H9 (cell line): Measurements from ENCODE around the gene SLC9B1. TPM values are rescaled to one million over a fixed set of nuclear protein-coding genes. Genes with fewer than 3 reads are reported as not detected.
"Not testable (repeated sequence)": the region's sequence is repeated elsewhere in the genome, so short reads cannot be mapped to it uniquely, and the experiment has no call there.

Experiments
- DNase-seq: peaks from one replicate; pipeline ENCODE4 v3.0.0-alpha.2; 2017
- H2AFZ ChIP-seq: one replicate; pipeline ENCODE4 v1.6.1; 2013; ENCODE audit warnings: mild to moderate bottlenecking, low read length, control low read depth, moderate library complexity
- H2AK5ac ChIP-seq: 2 replicates; pipeline ENCODE4 v1.6.1; 2013; ENCODE audit warnings: low read length, control low read depth, mixed read lengths; ENCODE audit not compliant: insufficient read length
- H2BK120ac ChIP-seq: one replicate; pipeline ENCODE4 v1.6.1; 2013; ENCODE audit warnings: low read depth, mild to moderate bottlenecking, low read length, control low read depth, inconsistent platforms; ENCODE audit not compliant: poor library complexity, severe bottlenecking
- H2BK12ac ChIP-seq: 2 replicates; pipeline ENCODE4 v1.6.1; 2013; ENCODE audit warnings: low read length, control low read depth, mixed read lengths, low read depth; ENCODE audit not compliant: insufficient read length
- H2BK15ac ChIP-seq: 2 replicates; pipeline ENCODE4 v1.6.1; 2013; ENCODE audit warnings: low read depth, low read length, control low read depth
- H2BK20ac ChIP-seq: one replicate; pipeline ENCODE4 v1.6.1; 2013; ENCODE audit warnings: low read depth, mild to moderate bottlenecking, low read length, control low read depth, inconsistent platforms; ENCODE audit not compliant: poor library complexity, severe bottlenecking
- H2BK5ac ChIP-seq: 2 replicates; pipeline ENCODE4 v1.6.1; 2013; ENCODE audit warnings: low read length, control low read depth, mixed read lengths; ENCODE audit not compliant: insufficient read length
- H3K14ac ChIP-seq: 2 replicates; pipeline ENCODE4 v1.6.1; 2013; ENCODE audit warnings: low read length, control low read depth; ENCODE audit not compliant: insufficient read depth
- H3K18ac ChIP-seq: 2 replicates; pipeline ENCODE4 v1.6.1; 2013; ENCODE audit warnings: low read depth, mild to moderate bottlenecking, mixed read lengths, low read length, control low read depth; ENCODE audit not compliant: insufficient read length
- H3K23ac ChIP-seq: 2 replicates; pipeline ENCODE4 v1.6.1; 2013; ENCODE audit warnings: low read length, control low read depth, mixed read lengths, low read depth; ENCODE audit not compliant: insufficient read length
- H3K23me2 ChIP-seq: 2 replicates; pipeline ENCODE4 v1.6.1; 2013; ENCODE audit warnings: low read depth, mild to moderate bottlenecking, mixed read lengths, low read length, control low read depth; ENCODE audit not compliant: insufficient read length, poor library complexity, severe bottlenecking
- H3K27ac ChIP-seq: 2 replicates; pipeline ENCODE4 v1.5.1; 2013; ENCODE audit warnings: low read length, control low read depth, mixed read lengths, low read depth; ENCODE audit not compliant: insufficient read length
- H3K27me3 ChIP-seq: 2 replicates; pipeline ENCODE4 v1.6.1; 2013; ENCODE audit warnings: low read length, control low read depth, inconsistent platforms; ENCODE audit not compliant: insufficient read depth
- H3K4ac ChIP-seq: 2 replicates; pipeline ENCODE4 v1.6.1; 2013; ENCODE audit warnings: low read depth, mild to moderate bottlenecking, control low read depth, inconsistent platforms, low read length, moderate library complexity
- H3K4me1 ChIP-seq: 2 replicates; pipeline ENCODE4 v1.6.1; 2013; ENCODE audit warnings: low read length, control low read depth, inconsistent platforms; ENCODE audit not compliant: insufficient read depth
- H3K4me2 ChIP-seq: 2 replicates; pipeline ENCODE4 v1.6.1; 2013; ENCODE audit warnings: low read length, control low read depth, mixed read lengths; ENCODE audit not compliant: insufficient read length, insufficient read depth
- H3K56ac ChIP-seq: 2 replicates; pipeline ENCODE4 v1.6.1; 2013; ENCODE audit warnings: low read depth, mild to moderate bottlenecking, mixed read lengths, low read length, control low read depth; ENCODE audit not compliant: insufficient read length
- H3K79me1 ChIP-seq: 2 replicates; pipeline ENCODE4 v1.6.1; 2013; ENCODE audit warnings: low read depth, mild to moderate bottlenecking, moderate library complexity, low read length, control low read depth, inconsistent platforms; ENCODE audit not compliant: insufficient read depth, poor library complexity, severe bottlenecking
- H3K79me2 ChIP-seq: 2 replicates; pipeline ENCODE4 v1.6.1; 2013; ENCODE audit warnings: low read length, control low read depth, inconsistent platforms; ENCODE audit not compliant: insufficient read depth
- H3K9ac ChIP-seq: 2 replicates; pipeline ENCODE4 v1.6.1; 2013; ENCODE audit warnings: low read length, control low read depth, mixed read lengths; ENCODE audit not compliant: insufficient read length; ENCODE audit errors: extremely low read depth
- H3K9me3 ChIP-seq: one replicate; pipeline ENCODE4 v1.6.1; 2013; ENCODE audit warnings: low read depth, low read length, inconsistent platforms; ENCODE audit not compliant: control insufficient read depth
- H3T11ph ChIP-seq: one replicate; pipeline ENCODE4 v1.6.1; 2013; ENCODE audit warnings: mild to moderate bottlenecking, low read length, control low read depth, inconsistent platforms
- H4K20me1 ChIP-seq: one replicate; pipeline ENCODE4 v1.6.1; 2013; ENCODE audit not compliant: control insufficient read depth, insufficient read length, insufficient read depth
- H4K5ac ChIP-seq: 2 replicates; pipeline ENCODE4 v1.6.1; 2013; ENCODE audit warnings: low read depth, mild to moderate bottlenecking, mixed read lengths, low read length, control low read depth; ENCODE audit not compliant: insufficient read length
- H4K8ac ChIP-seq: replicated peaks from 2 replicates; pipeline ENCODE4 v1.6.1; 2013; ENCODE audit warnings: low read length, control low read depth, mixed read lengths, low read depth; ENCODE audit not compliant: insufficient read length
- H4K91ac ChIP-seq: 2 replicates; pipeline ENCODE4 v1.6.1; 2013; ENCODE audit warnings: low read depth, mild to moderate bottlenecking, moderate library complexity, mixed read lengths, low read length, control low read depth; ENCODE audit not compliant: insufficient read length
- H3K27ac Mint-ChIP-seq, 3 experiments: 2 replicates in 2 of 3; 3 replicates in 1 of 3; pipeline ENCODE4 v1.8.0; 2020 to 2021; ENCODE audit warnings: mixed read lengths in 3 of 3, mild to moderate bottlenecking in 1 of 3, moderate library complexity in 1 of 3
- H3K27me3 Mint-ChIP-seq: 2 replicates; pipeline ENCODE4 v1.8.0; 2021; ENCODE audit warnings: low read depth, mild to moderate bottlenecking, moderate library complexity, mixed read lengths
- H3K36me3 Mint-ChIP-seq, 3 experiments: 2 replicates in 2 of 3; 3 replicates in 1 of 3; pipeline ENCODE4 v1.8.0; 2020 to 2021; ENCODE audit warnings: low read depth in 3 of 3, mixed read lengths in 3 of 3; ENCODE audit not compliant: insufficient read depth in 1 of 3
- H3K4me1 Mint-ChIP-seq, 2 experiments: 2 replicates each; pipeline ENCODE4 v1.8.0; 2020; ENCODE audit warnings: mixed read lengths in 2 of 2
- H3K4me3 Mint-ChIP-seq, 2 experiments: 2 replicates in 1 of 2; 3 replicates in 1 of 2; pipeline ENCODE4 v1.8.0; 2020 to 2021; ENCODE audit warnings: mild to moderate bottlenecking in 2 of 2, mixed read lengths in 2 of 2, moderate library complexity in 1 of 2
- H3K9me3 Mint-ChIP-seq, 2 experiments: 2 replicates in 1 of 2; 3 replicates in 1 of 2; pipeline ENCODE4 v1.8.0; 2020; ENCODE audit warnings: mild to moderate bottlenecking in 2 of 2, mixed read lengths in 2 of 2, moderate library complexity in 1 of 2
- CTCF ChIP-seq: fragments of 200-600 bp; sonication (generic); conservative IDR thresholded peaks from 3 replicates; pipeline ENCODE4 v1.8.0; 2021; ENCODE audit warnings: antibody characterized with exemption, mild to moderate bottlenecking
- WGBS: extraction: QIAGEN DNeasy Blood & Tissue Kit; methylation state at CpG from one replicate; pipeline ENCODE4 v1.1.7; 2013; ENCODE audit warnings: missing lambda C conversion rate, low lambda C conversion rate, mixed read lengths; ENCODE audit not compliant: insufficient read length; ENCODE audit errors: extremely low coverage; 5-methylcytosine and 5-hydroxymethylcytosine counted together
- total RNA-seq: library from RNA; stranded (reverse); gene quantifications from 2 replicates; pipeline ENCODE4 v1.2.1, GENCODE V29; 2021

Gene SLC9B1
- total RNA-seq, 1 experiment from 2014 or later: 0.59 TPM

GRCh38 chr4:102994803-102995202 lies 24.7 kb downstream of the SLC9B1 start:
- Histone ChIP-seq H4K20me1 (no peaks in the 10 kb centered on the region), H2BK12ac (no peak overlapping the region), H2AK5ac (no peak overlapping the region), H3K14ac (no peak overlapping the region), H3K56ac (no peak overlapping the region), H3K27me3 (no peaks in the 10 kb centered on the region), H2BK20ac (no peak overlapping the region), H3K79me2 (no peaks in the 10 kb centered on the region), H3K23ac (no peak overlapping the region), H3K9ac (no peak overlapping the region), H3K27ac (no peak overlapping the region), H3K9me3 (peaks cover 4% of the 10 kb centered on the region), H3K79me1 (no peaks in the 10 kb centered on the region), H2BK5ac (no peak overlapping the region), H2AFZ (no peak overlapping the region), H3K4ac (no peak overlapping the region), H3T11ph (no peak overlapping the region), H2BK15ac (no peak overlapping the region), H3K4me2 (no peak overlapping the region), H3K23me2 (no peaks in the 10 kb centered on the region), H2BK120ac (no peak overlapping the region), H4K5ac (no peak overlapping the region), H3K18ac (no peak overlapping the region), H3K4me1 (no peaks in the 10 kb centered on the region), H4K91ac (no peak overlapping the region), H4K8ac (no peak overlapping the region)
- DNase-seq: no peak
- TF ChIP-seq CTCF: no peak
- H3K36me3 Mint-ChIP-seq: peaks cover 8 to 18% (median 8%) of the 10 kb centered on the region in 3 experiments
- H3K9me3 Mint-ChIP-seq: peaks cover 19% of the 10 kb centered on the region in 2 experiments
- H3K27me3 Mint-ChIP-seq: no peaks in the 10 kb centered on the region
- H3K27ac Mint-ChIP-seq: no peak overlapping the region
- WGBS: no CpG with 5 or more reads among the region's 1 CpG
- no peaks in the 10 kb centered on the region; a peak in 1 of 4 replicates for H3K4me1 Mint-ChIP-seq
- no peak overlapping the region for H3K4me3 Mint-ChIP-seq

- H2BK20ac ChIP-seq, H3T11ph ChIP-seq, H3K4me1 ChIP-seq, H3K27ac ChIP-seq, H3K23me2 ChIP-seq, H3K4me3 Mint-ChIP-seq, H3K14ac ChIP-seq, H3K27me3 ChIP-seq, H2BK5ac ChIP-seq, H4K5ac ChIP-seq, DNase-seq, H2BK120ac ChIP-seq, H3K27me3 Mint-ChIP-seq, H3K23ac ChIP-seq, H3K79me2 ChIP-seq, H3K27ac Mint-ChIP-seq, H4K20me1 ChIP-seq, H4K8ac ChIP-seq, H4K91ac ChIP-seq, H3K9me3 ChIP-seq, H3K79me1 ChIP-seq, H3K18ac ChIP-seq, H3K9ac ChIP-seq, H3K4me1 Mint-ChIP-seq, H3K56ac ChIP-seq, H2AFZ ChIP-seq, H2BK12ac ChIP-seq, H3K4ac ChIP-seq, H2BK15ac ChIP-seq, H3K4me2 ChIP-seq, H2AK5ac ChIP-seq: not testable (repeated sequence)
- peaks cover 8 to 18% (median 8%) of the 10 kb centered on the region in 3 experiments for H3K36me3 Mint-ChIP-seq
- peaks cover 19% of the 10 kb centered on the region in 2 experiments for H3K9me3 Mint-ChIP-seq
Observed at GRCh38 chr4:102993985-102994384, 25.5 kb downstream of the SLC9B1 start.
